ENCODE data around the gene TCEA3.
A peak's percentile ranks its signal among the peaks of the same experiment; 100 is the strongest.

Gene TCEA3

DNA sequence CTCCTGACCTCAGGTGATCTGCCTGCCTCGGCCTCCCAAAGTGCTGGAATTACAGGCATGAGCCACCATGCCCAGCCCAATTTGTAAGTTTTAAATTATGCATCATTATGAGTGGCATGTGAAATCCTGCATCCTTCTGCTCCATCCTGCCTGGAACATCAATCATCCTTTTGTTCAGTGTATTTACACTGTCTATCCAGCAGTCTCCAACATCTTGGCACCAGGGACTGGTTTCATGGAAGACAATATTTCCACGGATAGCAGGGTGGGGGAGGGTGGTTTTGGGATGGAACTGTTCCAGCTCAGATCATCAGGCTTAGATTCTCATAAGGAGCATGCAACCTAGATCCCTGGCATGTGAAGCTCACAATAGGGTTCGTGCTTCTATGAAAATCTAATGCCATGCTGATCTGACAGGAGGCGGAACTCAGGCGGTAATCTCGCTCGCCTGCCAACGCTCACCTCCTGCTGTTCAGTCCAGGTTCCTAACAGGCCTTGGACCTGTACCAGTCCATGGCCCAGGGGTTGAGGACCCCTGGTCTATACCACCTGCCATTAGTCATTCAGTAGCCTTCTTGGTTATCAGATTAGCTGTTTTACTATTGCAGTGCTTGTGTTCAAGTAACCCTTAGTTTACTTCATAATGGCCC is 22.2 kb upstream of the TCEA3 start:
- no peak for DNase-seq (ENCODE audit: low read depth in 2 of 3, low spot score in 2 of 3)

DNA sequence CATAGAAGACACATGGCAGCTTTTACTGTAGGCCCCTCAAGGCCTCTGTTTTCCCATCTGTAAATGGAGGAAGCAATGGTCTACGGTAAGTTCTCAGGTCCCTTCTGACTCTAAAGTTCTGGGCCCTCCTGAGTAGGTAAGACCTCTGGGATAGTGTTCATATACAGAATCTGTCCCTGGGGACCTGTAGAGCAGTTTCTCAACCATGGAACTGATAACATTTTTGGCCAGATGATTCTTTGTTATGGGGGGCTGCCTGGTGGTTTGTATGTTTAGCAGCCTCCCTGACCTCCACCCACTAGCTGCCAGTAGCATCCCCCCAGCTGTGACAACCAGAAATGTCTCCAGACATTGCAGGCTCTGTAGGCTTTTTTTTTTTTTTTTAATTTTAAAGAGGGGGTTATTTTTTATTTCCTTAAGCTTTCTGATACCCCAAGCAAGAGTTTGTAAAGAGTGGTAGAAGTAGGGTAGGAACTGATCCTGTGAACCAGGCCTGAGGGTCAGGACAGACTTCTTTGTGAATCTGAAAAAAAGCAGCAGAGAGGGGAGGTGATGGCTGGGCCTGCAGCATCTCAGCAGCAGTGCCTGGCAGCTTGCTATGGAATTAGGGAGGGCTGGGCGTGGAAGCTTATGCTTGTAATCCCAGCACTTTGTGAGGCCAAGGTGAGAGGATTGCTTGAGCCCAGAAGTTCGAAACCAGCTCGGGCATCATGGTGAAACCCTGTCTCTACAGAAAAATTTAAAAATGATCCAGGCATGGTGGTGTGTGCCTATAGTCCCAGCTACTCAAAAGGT is 20.2 kb upstream of the TCEA3 start:
- no peak for DNase-seq (ENCODE audit: low read depth in 2 of 3, low spot score in 2 of 3)

DNA sequence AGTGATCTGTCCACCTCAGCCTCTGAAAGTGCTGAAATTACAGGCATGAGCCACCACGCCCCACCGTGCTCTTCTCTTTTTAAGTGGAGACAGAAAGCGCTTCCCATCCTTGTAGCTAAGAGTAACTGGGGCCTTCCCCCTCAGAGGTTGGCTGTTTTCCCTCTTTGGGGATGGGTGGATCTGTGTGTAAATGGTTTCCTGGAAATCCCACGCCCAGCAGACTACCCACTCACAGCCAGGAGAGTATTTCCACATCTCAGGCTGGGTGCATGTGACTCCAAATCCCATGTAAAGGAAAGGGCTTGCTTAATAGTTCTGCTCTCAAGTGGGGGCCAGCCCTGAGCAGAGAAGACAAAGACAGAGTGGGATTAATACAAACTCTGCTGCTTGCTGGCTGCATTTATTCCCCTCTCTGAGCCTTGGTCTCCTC is 19.6 kb upstream of the TCEA3 start:
- DNase-seq (ENCODE audit: low read depth in 2 of 3, low spot score in 2 of 3) = no peak

DNA sequence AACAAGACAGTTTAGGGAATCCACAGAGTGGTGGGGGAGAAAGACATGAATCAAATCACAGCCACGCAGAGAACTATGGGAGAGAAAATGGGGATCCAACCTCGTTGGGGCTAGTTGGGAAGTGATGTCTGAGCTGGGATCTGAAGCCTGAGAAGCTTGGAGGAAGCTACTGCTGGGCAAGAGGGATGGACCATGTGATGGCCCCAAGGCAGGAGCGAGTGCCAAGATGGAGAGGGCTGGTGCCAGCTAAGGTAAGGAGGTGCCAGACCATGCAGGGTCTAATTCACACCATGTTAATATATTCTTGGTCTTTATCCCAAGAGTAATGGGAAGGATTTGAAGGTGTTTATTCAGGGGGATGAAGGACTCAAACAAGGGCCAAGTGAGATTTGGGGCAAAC is 18.2 kb upstream of the TCEA3 start:
- no peak for DNase-seq (ENCODE audit: low read depth in 2 of 3, low spot score in 2 of 3)

DNA sequence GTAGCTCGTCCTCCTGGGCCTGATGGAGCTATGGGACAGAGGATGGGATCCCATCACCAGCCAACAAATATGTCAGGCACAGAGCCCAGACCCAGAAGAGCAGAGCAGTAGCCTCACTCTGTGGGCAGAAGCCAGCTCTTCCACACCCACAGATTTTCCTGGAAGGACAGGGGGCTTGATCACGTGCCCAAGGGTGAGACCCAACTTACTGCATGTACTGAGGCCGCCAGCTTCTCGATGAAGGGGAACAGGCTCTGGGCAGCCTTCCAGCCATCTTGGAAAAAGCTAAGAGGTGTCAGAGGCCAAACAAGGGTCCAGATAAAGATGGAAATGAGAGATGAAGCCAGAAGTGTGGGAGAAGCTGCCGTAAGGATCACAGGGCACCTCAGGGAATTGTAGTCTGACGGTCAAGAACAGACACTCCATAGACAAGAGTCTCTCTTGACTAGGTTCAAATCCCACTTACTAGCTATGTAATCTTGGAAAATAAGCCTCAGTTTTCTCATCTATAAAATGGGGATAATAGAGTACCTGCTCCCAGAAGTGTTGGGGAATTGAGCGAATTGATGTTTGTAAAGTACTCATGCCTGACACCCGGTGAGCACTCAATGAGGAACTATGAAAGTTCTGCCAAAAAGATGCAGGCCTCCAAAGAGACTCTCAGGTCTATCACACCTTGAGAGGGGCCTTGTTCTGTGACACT is 17.0 kb upstream of the TCEA3 start:
- DNase-seq (ENCODE audit: low read depth in 2 of 3, low spot score in 2 of 3) = no peak

DNA sequence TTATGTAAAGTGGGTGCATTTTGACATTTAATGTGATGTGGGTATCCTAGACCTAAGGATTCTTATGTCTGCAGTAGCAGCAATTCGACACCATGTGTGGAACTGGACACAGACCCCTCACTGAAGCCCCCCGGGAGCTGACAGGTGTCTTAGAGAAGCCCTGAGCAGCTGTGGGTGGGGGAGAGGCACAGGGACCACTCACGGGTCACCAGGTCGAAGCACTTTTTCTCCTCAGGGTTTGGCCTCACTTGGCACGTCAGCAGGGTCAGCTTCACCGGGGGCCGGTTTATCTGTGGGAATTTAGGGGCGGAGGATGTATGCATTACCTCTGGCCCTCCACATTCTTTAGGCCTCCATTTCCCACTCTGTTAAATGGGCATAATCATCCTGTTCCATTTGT is 14.0 kb upstream of the TCEA3 start:
- DNase-seq (ENCODE audit: low read depth in 2 of 3, low spot score in 2 of 3) = no peak

DNA sequence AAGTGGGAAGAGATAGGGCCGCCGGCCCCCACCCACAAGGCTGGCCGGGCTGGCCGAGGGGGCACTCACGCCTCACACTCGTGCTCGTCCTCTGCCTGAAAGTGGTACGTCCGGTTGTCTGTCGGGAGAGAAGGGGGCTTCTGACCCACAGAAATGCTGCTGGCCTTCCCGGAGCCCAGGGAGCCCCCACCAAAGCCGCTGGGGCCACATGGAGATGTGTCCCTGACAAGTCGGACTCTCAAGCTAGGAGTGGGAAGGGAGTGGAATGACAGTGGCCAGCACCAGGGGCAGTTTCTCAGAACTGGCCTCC is 12.8 kb upstream of the TCEA3 start:
- DNase-seq (ENCODE audit: low read depth in 2 of 3, low spot score in 2 of 3) = no peak

DNA sequence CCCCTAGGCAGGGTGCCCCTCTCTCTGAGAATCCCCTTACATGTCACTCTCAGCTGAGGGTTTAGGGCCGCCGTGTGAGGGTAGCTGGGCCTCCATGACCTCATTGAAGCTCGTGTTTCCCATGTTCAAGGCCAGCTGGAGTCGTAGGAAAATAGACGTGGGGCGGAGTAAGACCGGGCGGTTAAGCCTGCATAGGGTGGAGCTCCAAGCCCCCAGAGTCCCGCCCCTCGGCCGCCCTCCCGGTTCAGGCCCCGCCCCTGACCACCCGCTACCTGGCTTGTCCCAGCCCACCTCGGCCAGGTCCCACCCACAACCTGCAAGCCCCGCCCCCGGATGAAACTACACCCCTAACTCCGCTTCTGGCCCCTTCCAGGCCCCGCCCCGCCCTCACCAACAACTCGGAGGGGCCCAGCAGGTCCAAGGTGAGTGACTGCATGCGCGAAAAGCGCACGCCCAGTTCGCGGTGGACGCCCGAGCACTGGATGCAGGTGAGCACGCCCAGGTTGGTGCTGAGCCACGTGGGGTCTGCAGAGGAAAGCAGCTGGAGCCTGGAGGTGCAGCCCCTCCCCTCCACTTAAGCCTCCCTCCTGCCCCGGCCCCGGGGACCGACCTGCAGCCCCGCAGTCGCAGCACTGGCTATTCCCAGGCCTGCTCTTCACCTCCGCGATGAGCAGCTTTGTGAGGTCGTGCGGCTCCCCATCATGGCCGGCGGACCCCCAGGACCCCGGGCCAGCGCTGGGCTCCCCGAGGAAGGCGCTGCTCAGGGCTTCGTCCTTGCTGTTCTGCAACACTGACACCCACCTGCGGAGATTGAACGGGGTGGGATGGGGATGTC is 12.2 kb upstream of the TCEA3 start:
- no peak for DNase-seq (ENCODE audit: low read depth in 2 of 3, low spot score in 2 of 3)

DNA sequence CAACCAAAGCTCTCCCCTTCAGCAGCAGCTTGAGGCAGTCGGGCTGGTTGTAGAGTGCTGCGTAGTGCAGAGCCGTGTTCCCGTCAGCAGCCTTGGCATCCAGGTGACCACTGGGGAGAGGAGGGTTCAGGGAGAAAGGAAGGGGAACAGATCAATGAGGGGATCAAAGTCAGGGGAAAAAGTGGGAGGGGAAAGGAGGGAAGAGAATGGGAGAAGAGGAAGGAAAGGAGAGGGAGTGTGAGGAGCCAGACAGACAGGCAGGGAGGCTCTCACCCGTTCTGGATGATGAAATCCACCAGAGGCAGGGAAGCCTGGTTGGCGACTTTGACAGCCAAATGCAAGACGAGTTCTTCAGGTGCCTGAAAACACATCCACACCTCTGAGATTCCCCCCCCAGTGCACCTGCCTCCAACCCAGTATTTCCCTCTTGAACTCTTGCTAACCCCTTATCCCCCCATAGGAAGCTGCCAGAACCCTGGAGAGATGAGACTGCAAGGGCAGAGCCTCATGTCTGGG is 9.8 kb upstream of the TCEA3 start:
- DNase-seq (ENCODE audit: low read depth in 2 of 3, low spot score in 2 of 3) = no peak

DNA sequence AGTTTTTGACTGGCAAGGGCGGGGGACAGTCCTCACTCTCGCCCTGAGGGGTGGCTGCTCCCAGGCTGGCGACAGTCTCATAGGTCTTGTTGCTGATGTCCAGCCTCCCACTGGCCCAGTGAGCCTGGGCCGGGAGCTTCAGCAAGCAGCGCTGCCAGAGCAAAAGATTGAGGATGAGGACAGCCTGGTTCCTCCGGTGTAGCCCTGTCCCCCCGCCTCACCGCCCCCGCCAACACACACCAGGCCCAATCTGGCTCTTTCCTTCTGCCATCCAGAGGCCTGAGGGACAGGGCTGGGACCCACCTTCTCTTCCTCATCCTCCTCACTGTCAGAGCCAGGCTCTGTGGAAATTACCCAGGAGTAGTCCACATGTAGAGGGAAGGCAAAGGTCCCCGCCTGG is 8.6 kb upstream of the TCEA3 start:
- DNase-seq (ENCODE audit: low read depth in 2 of 3, low spot score in 2 of 3) = no peak

DNA sequence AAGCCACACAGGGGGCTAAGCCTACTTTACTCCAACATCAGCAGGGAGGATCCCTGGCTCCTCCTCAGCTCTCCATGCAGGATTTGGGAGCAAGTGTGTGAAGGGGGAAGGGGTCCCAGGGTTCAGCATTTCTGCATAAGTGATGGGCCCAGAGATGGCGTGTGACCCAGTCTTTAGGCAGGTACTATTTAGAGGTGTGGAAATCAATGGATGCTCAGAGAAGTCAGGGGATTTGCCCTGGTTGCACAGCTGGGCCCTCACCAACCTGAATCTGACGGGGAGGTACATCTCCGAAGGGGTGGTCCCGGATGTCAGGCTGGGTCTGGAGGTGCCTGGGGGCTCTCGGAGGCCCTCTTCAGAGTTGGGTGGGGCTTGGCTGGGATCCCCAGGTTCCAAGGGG is 6.9 kb upstream of the TCEA3 start:
- no peak for DNase-seq (ENCODE audit: low read depth in 2 of 3, low spot score in 2 of 3)

DNA sequence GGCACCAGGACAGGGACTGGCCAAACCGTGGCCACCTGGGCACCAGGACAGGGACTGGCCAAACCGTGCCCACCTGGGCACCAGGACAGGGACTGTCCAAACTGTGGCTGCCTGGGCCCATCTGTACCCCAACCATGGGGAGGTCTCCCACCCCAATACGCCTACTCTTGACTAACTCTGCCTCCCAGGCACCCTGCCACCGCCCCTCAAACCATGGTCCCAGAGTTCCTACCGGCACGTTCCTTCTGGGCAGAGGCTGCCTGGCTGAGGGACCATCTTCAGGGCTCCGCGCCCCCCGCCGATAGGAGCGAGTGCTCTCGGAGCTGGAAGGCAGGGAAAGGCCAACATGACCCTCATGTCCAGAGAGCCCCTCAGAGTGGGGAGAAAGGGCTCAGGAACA is 6.3 kb upstream of the TCEA3 start:
- DNase-seq (ENCODE audit: low read depth in 2 of 3, low spot score in 2 of 3) = no peak

DNA sequence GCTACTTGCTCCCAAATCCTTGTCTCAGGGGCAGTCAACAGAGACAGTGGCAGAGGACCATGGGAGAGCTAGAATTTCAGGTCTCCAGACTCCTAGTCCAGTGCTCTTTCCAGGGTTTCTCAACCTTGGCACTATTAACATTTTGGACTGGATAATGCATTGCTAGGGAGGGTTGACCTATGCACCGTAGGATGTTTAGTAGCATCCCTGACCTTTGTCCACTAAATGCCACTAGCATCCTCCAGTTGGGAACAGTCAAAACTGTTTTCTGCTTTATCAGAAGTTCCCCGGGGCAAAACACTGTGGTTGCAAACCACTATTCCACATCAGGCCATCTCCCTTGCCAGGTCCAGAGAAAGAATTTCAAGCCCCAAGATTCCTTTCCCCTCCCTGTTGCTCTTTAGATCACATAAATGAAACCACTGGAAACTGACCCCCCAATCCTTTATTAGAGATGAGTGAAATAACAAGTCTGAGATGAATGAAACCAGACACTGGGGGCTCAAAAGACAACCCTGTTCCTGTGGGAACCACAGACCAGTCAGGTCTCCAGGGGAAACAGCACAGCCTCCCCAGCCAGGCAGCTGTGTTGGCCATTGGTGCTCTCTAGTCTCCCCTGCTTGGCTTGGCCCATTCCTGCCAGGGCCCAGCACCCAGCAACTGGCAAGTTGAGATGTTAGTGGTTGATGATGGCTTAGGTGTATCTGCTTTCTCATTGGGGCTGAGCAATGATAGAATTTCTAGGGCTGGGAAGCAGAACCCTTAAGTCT is 3.8 kb upstream of the TCEA3 start:
- no peak for DNase-seq (ENCODE audit: low read depth in 2 of 3, low spot score in 2 of 3)

DNA sequence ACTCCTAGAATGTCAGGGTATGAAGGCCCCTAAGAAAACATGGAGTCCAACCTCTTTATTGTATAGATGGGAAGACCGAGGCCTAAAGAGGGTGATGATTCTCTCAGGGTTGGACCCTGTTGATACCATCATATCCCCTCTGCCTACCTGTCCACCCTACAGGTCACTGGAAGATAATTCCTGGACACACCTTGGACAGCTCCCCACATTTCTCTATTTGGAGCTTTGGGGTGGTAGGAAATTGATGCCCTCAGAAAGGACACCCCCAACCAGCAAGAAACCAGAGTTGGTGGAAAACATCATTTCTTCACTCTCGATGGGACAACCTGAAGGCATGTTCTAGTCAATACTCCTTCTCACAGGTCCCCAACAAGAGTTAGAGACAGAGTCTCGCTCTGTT is 3.0 kb upstream of the TCEA3 start:
- no peak for DNase-seq (ENCODE audit: low read depth in 2 of 3, low spot score in 2 of 3)

DNA sequence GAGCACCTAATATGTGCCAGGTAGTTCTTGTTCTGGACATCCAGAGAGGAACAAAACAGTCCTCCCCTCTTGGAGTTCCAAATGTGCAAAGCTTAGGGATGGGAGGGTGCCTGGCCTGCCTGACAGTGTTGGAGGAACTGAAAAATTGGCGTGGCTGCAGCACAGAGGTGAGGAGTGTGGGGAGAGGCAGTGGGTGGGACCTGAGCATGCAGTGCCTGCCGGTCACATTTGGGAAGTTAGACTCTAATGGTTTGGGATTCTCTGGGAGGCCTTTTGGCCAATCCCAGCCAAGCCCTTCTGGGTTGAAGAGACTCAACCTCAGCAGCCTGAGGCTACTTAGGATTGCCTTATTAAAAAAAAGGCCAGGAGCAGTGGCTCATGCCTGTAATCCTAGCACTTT is 2.3 kb upstream of the TCEA3 start:
- DNase-seq (ENCODE audit: low read depth in 2 of 3, low spot score in 2 of 3) = no peak

DNA sequence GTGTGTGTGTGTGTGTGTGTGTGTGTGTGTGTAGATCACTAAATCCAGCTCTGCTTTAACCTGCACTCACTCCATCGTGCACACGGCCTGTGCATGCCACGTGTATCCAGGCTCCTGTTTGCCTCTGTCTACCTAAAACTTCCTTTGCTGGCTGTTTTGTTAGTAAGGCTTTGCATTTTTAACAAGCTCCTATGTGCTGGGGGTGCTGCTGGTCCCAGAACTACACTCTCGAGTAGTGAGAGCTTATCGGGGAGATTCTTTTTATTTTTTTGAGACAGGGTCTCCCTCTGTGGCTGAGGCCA is 596 bp upstream of the TCEA3 start:
- DNase-seq (ENCODE audit: low read depth in 2 of 3, low spot score in 2 of 3) = no peak

DNA sequence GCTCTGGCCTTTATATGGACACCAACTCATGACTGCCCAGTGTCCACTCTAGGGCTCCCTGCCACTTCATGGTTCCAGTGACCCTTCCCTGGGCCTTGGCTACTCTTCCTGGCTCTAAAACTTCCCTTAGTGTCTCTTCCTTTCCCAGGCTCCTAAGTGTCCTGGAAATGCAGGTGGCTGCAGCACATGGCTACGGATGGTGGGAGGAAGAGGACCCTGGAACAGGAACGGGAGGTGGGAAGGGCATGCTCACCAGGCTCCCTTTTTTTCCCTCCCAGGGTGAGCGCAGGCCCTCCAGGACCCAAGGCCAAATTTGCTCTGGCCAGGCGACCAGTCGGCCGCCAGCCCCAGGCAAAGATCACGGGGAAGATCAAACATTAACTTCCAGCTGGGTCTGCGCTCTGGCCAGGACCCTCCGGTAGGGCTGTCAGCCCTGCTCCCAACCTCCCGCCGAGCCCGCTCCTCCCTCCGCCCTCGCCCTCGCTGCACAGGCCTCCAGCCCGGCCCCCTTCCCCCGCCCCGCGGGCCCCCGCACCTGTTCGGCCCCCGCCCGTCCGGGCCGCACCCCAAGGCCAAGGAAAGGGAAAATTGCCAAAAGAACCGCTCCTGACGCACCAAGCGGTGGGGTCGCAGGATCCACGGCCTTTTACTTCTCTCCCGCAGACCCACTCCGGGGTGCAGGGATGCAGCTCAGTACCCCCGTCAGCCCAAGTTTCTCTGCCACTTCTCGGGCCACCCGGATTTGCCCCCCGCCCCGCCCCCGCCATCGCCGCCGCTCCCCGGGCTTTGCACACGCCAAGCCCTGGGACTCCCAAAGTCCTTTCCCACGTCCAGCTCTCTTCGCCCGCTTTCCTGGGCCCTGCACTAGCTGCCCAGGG is 894 bp downstream of the TCEA3 start:
- no peak for DNase-seq (ENCODE audit: low read depth in 2 of 3, low spot score in 2 of 3)

DNA sequence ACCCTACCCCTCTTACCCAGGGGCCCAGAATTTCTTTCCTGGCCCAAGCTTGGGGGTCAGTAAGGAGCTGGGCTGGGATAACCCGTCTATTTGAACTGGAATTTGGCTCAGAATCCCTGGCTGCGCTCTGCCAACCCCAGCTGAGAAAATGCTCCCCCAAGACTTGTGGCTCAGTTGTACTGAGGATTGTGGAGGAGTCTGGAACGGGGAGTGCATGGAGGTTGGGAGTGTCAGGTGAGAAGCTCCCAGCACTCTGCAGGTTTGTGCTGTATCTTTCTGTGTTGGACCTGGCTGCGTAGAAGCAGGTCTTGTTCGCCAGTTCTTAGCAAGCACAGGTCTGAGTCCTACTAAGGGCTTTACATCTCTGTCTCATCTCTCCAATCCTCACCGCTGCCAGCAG is 1.6 kb downstream of the TCEA3 start:
- no peak for DNase-seq (ENCODE audit: low read depth in 2 of 3, low spot score in 2 of 3)

DNA sequence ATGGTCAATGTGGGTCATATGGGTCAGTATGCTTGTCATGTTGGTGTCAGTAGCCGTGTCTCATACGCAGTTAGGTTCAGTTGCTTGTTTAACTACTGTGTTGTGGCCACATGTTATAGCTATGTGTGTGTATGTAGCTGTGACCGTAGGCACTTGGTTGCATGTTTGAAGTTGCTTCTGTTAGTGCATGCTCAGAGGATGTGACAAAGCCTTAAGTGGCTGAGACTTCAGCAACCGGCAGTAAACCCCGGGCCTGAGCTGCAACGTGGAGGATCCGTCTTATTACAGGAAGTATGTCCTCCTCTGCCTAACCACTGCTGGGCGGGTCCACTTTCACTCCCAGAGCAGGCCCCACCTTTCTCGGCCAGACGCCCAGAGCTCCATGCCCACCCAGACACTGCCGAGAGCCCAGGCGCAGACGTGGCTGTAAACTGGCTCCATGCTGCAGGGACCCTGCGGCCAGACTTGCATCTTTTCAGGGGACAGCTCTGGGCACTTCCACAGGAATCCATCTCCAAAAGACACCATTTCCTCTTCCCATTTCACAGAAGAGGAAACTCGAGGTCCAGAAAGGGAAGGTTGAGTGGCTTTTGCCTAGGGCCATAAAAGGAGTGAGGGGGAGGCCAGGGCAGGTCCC is 2.2 kb downstream of the TCEA3 start:
- peak in 1 of 3 experiments; percentile 10 for DNase-seq (ENCODE audit: low read depth in 2 of 3, low spot score in 2 of 3)

Measured in activated CD8-positive, alpha-beta memory T cell treated with anti-CD3 and anti-CD28 coated beads for 48 hours (primary cell).